ENCODE data around the gene KATNB1.

DNA sequence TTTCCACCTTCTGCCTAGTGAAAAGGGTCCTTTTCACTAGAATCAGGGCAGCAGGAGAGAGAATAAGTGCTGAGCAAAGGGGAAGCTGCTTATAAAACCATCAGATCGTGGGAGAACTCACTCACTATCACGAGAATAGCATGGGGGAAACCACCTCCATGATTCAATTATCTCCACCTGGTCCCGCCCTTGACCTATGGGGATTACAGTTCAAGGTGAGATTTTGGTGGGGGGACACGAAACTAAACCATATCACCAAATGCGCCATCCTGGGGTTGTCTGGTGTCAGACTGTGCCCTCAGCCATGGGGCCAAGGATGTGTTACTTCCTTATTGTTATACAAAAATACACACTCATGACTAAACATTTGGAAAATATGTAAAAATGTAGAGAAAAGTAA lies 10.4 kb upstream of the KATNB1 start:
- TF ChIP-seq, protein P1, sequence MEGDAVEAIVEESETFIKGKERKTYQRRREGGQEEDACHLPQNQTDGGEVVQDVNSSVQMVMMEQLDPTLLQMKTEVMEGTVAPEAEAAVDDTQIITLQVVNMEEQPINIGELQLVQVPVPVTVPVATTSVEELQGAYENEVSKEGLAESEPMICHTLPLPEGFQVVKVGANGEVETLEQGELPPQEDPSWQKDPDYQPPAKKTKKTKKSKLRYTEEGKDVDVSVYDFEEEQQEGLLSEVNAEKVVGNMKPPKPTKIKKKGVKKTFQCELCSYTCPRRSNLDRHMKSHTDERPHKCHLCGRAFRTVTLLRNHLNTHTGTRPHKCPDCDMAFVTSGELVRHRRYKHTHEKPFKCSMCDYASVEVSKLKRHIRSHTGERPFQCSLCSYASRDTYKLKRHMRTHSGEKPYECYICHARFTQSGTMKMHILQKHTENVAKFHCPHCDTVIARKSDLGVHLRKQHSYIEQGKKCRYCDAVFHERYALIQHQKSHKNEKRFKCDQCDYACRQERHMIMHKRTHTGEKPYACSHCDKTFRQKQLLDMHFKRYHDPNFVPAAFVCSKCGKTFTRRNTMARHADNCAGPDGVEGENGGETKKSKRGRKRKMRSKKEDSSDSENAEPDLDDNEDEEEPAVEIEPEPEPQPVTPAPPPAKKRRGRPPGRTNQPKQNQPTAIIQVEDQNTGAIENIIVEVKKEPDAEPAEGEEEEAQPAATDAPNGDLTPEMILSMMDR (IDR thresholded peaks at IDR 0.05): no peak
- no peak for TF ChIP-seq POLR2A (IDR thresholded peaks at IDR 0.05)

Measured in right lobe of liver (tissue), 4 donors.